ENCODE data around the gene GPR61.

Gene GPR61

DNA sequence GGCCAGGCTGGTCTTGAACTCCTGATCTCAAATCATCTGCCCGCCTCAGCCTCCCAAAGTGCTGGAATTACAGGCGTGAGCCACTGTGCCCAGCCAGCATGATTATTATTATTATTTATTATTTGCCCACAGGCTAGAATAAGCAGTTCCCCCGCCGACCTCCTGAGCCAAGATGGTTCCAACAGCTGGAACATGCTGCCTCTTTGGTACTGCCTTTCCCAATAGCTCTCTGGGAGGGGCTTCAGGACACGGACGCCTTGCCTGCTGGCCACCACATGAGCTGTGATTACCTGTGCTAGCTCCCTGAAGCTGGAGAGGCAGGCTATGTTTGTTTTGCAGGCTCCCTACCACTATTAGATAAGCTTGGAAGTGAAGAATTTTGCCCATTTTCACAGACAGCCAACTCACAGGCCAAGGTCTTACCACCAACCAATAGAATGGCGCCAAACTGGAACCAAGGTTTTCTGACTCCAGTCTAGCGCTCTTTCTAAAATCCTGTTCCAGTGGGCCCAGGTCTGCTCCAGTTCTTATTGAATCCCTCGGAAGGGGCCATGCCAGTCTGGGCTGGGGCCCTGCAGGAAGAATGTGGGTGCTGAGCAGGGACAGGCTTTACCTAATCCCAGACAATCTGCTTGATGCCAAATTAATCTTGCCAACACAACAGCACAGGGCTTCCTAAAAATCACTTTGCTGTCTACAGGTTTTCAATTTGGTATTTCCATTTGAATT, 2.1 kb upstream of the GPR61 start:
- no peak for DNase-seq

DNA sequence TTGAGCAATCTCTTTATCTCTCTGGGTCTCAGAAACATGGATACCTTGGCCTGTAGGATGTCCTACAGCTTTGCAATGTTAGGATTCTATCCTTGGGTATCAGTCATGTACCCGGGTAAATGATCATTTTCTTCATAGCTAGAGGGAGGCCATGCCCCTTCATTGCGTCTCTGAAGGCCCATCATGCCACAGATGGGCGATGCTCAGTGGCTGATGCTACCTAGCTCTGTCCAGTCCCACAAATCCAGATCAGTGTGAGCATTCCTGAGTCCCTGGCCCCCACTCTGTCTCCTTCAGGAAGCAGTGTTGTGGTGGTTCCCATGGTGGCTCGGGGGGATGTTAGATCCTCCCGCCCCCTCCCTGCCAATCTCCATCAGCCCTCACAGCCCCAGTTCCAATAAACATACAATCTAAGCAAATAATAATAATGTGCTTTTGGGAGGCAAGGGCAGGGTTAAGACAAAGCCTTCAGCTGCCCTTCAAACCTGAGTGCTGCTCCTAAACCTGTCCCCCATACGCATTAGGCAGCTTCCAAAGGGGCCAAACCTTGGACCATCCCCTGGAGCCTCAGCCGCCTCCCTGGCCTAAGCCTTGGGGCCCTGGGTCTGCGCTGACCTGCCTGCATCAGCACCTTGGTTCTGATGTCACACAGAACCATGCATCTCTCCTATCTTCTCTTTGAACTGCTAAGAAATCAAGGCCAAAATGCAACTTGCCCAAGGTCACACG, 681 bp upstream of the GPR61 start:
- no peak for DNase-seq

DNA sequence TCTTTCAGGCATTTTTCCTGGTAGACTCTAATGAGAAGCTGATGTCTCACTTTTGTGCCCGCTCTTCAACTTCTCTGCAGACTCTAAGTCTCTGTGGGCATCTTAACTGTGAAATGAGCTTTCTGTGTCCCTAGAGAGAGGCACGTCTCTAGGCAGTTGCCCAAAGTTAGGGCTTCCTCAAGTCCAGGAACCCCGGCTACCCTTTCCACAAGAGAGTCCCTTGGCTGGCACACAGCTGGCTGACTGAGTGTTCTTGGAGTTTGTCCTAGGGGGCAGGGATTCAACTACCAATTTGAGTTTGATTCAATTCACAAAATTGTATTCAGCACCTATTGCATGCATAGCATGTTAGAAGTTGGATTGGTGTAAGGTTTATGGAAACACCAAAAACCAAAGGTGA, 1.4 kb downstream of the GPR61 start:
- no peak for DNase-seq

DNA sequence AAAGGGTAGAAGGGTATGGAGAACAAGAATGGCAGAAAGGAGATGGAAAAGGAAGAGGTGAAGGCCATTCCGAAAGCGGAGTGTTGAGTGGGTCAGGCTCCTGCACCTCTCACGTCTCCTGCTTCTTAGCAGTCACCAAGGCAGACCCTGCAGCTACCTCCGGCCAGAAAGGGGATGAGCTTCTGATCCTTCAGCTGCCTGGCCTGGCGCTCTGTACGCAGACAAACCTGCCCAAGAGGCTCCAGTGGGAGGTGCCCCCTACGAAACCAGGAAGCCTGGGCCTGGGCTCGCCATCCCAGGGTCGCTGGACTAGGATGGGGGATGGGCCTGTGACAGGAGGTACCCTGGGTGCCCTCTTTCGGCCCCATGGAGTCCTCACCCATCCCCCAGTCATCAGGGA, 3.0 kb downstream of the GPR61 start:
- DNase-seq = no peak

DNA sequence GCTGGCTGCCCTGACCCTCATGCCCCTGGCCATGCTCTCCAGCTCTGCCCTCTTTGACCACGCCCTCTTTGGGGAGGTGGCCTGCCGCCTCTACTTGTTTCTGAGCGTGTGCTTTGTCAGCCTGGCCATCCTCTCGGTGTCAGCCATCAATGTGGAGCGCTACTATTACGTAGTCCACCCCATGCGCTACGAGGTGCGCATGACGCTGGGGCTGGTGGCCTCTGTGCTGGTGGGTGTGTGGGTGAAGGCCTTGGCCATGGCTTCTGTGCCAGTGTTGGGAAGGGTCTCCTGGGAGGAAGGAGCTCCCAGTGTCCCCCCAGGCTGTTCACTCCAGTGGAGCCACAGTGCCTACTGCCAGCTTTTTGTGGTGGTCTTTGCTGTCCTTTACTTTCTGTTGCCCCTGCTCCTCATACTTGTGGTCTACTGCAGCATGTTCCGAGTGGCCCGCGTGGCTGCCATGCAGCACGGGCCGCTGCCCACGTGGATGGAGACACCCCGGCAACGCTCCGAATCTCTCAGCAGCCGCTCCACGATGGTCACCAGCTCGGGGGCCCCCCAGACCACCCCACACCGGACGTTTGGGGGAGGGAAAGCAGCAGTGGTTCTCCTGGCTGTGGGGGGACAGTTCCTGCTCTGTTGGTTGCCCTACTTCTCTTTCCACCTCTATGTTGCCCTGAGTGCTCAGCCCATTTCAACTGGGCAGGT, 3.8 kb downstream of the GPR61 start:
- DNase-seq = no peak

DNA sequence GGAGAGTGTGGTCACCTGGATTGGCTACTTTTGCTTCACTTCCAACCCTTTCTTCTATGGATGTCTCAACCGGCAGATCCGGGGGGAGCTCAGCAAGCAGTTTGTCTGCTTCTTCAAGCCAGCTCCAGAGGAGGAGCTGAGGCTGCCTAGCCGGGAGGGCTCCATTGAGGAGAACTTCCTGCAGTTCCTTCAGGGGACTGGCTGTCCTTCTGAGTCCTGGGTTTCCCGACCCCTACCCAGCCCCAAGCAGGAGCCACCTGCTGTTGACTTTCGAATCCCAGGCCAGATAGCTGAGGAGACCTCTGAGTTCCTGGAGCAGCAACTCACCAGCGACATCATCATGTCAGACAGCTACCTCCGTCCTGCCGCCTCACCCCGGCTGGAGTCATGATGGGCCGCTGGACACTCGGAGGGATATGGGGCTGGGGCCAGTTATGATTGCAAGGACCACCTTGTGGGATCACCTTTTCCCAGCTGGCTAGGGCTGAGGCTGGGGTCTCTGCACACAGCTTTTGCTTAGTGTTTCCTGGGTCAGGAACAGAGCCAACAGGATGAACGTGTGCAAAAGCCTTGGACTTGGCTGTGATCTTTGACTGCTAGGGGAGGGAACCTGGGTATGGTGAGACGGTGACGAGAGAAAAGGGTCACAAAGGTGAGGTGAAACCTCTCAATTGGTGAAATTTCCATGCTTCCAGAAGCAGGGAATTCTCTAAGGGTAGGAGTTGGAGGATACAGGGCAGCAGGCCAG, 4.5 kb downstream of the GPR61 start:
- no peak for DNase-seq

DNA sequence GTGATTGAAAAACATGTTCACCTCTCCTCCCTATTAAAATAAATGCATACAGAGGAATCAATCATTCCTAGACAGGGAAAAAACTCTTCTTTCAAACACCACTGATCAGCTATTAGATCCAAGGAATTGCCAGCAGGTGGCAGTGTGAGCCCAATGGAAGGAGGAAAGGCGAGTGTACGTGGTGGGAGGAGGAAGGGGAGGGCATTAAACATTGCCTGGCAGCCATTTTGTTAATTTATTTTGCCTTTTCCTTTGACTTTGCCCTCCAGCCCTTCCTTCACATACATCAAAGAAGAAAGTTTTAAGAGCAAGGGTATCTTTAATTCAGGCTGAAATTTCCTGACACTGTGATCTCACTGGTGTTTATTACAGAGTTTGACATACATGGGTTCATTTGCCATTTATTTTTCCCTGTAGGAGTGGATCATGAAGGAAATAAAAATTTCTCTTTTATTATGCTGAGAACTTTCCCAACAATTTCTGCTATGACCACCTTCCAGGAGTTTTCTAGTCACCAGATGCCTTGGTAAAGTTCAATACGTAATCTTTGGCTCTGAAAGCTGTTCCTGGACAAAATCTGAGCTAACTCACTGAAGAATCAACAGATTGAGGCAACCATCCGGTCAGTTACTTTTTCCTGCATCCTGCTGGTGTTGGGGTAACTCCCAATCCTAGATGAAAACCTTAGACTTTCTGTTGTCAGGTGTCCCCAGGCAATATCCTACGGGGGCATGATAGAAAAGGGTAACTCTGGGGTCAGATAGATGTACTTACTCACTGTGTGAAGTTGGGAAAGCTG, 6.8 kb downstream of the GPR61 start:
- DNase-seq = peak; percentile 93 to 94

DNA sequence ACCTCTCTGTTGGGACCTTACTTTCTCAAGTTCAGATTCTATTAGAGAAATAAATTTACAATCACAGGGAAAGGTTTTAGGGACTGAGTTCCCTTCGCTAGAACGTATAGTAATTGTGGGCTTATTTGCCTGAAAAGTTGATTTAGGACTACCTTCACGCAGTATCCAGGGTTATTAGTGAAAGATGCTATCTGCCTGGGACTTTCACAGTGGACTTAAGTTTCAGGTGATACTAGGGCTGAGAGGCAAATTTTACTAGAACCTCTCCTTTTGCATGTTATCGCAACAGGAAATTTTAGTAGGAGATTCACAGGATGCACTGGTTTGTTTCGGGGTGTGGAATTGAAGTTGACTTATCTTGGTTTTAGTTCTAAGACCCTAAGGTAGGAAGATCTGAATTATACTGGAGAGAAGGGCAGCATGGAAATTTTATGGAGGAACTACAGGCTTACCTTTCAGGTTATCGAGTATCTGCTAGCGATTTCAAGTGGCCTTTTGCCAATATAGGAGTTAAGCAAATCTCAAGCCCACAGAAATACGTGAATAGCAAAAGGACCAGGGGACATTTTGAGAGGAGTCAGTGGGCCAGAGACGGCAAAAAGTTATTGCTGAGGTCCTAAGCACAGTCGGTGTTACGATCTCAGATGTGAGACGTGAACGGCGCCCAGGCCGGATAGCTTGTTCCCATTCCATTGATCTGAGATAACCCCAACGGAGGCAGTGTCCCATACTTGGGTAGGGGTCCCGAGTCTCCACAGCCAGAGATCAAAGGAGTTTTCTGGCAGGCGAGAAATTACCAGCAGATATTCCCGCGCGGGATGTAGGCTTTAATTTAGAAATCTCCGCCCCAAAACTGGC, 8.0 kb downstream of the GPR61 start:
- DNase-seq = peak; percentile 31 to 37

DNA sequence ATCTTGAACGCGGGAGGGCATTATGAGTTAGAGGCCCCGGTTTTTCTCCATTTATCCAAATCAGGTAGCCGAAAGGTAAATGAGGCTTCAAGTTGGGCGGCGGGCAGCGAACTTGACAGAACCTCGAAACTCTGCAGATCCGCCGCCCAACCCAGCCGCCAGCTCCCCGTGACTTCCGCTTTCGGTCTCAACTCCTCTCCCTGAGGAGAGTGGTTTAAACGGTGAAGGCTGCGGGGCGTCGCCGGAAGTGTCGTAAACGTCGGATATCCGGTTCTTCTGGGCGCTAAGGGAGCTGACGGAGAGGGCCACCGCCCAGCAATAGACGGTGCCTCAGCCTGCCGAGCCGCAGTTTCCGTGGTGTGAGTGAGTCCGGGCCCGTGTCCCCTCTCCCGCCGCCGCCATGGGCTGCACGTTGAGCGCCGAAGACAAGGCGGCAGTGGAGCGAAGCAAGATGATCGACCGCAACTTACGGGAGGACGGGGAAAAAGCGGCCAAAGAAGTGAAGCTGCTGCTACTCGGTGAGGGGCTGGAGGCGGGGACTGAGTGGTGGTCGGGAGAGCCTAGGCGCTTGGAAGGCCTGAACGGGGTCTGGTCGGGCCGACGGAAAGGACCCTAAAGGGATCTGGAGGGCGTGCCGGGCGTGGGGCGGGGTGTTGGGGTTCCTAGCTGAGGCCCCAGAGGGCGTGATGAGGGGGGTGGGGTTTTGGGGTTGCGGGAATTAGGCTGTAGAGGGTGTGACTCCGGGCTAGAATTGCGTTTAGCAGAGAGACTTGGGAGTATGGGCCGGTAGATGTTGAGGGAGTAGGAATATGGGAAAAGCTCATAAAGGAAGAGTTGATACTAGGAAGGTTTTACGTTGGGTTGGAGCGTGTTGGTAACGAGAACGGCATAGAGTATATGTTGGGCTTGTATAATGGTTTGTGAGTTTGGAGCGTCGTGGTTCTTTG, 8.9 kb downstream of the GPR61 start, which contains the start of gene GNAI3:
Gene GNAI3, plus strand, starts transcription at position 295 of the 947 bp plus-strand sequence. Its CDS starts 106 bp downstream, at position 401.
- DNase-seq = peak; percentile 95 to 97

DNA sequence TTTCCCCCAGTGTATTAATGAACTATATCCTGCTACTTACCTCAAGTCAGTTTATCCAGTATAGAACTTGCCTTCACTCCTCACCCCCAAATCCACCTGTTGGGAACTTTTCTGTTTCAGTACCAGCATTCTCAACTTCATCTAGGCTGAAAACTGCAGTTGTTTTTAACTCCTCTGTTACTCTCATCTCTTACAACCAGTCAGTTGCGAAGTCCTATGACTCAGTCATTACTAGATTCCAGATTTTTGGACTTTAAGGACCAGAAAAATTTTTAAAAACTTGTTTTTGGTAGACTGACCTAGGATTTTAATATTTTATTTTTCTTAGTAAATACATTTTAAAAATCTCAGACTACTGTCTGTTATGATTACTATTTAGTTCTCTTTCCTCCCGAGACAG, 16.9 kb downstream of the GPR61 start:
- DNase-seq = no peak

DNA sequence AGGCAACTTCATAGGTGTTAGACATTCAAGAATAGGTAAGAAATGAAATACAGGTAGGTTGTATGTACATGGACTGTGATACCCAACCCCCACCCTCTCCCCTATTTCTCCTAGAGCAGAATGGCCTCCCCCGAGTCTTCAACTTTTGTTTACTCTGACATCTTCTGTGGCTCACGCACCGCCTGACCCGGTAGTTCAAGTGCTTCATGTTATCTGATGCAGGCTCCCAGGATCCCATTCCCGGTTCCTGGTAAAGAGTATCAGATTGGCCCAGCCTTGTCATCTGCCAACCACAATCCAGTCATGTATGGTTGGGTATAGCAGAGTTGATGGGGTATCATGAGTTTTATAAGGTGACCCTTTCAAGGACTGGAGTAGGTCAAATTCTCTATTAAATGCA, 17.8 kb downstream of the GPR61 start:
- no peak for DNase-seq

DNA sequence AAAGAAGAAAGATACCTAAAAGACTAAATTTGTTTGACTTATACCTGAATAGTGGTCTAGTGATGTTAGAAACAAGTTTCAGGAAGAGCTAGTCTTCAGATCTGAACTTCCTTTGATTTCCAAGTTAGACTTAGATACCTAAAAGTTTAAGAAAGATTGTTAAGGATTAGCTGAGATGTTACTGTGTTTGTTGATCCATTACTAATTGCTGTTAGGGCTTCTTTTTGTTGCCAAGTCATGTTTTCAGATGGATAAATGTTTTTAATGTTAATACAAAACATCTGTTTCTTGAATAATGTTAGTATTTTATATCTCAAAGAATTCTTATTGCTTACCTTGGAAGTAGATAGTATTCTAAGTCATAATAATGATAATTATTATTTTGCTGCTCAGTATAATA, 20.3 kb downstream of the GPR61 start:
- DNase-seq = no peak

DNA sequence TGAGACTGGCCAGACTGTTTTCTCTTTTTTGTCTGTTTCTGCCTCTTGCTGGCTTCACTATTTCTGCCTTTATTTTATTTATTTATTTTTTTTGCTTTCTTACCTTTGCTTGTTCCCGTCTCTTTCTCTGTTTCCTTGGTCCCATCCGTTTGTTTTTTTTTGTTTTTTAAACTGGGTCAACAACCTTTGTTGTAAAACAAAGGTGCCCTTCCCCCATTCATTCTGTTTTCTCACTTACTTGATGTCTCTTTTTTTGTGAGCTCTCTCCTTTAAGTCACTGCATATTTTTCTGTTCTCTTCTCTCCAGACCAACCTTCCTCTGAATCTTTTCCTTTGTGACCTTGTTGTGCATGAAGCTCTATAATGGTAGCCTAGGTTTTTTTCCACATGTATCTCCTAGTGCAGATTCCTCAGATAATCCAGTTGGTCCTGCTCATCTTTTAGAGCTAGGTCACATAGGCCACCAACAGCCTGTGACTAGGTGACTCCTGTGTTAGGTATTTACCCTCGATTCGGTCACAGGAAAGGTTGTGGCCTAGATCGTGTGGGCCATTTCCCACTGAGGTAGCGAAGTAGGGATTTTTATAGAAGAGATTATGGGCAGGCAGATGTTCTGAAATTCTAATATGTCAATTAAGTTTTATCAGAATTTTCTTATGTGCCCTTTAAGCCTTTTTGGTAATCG, 24.7 kb downstream of the GPR61 start:
- DNase-seq = no peak

DNA sequence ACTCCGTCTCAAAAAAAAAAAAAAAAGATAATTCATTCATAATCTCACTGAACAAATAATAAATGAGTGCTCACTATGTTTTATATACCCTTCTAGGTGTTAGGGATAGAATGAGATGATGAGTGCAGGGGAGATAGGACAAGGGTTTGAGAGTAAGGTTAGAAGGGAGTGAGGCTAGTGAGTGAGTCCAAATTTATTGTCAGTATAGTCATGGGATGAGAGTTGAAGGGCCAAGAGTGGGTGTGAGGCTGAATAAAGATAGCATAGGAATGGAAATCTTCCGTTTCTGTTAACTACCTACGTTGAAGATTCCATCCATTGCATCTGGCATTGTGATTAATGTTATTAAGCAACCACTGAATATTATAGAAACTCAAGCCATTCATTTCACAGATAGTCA, 25.6 kb downstream of the GPR61 start:
- no peak for DNase-seq

DNA sequence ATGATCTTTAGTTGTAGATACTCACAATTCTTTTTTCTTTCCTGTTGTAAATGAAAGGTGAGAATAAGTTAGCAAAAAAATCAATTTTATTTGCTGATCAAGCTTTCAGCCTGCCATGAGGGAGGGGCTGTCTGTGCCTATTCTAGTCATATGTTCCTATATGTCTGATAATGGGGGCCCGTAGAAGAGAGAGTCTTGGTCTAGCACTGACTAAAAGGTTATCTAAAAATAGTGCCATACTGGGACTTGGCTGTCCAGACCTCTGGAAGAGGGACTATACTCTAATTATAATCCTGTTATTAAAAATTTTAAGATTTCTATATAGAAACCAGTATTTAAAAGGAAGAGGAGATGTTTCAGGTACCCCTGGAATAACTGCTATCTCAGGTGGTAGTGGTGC, 27.3 kb downstream of the GPR61 start:
- no peak for DNase-seq

DNA sequence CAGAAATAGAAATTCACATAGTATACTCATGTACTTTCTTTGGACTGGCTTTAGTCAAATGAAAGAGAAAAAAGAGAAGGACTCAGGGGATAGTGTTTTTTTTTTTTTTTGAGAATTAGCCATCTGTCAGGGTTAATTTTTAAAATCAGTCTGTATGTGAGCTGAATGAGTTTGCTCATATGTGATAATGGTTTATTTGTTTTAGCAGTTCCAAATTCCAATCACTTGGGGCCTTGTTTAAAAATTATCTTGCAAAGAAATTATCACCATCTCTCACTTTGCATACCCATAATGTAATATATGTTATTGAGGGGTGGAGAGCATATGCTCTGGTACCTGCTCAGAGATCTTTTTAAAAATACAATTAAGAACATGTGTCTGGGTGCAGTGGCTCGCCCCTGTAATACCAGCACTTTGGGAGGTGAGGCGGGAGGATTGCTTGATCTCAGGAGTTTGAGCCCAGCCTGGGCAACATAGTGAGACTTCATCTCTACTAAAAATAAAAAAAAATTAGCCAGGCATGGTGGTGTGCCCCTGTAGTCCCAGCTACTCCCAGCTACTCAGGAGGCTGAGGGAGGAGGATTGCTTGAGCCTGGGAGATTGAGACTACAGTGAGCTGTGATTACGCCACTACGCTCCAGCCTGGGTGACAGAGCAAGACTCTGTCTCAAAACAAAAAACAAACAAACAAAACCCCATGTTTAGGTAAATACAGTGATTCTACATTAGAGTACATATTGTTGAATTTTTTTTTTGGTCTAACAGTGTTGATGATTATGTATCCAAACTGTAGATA, 28.4 kb downstream of the GPR61 start:
- no peak for DNase-seq

DNA sequence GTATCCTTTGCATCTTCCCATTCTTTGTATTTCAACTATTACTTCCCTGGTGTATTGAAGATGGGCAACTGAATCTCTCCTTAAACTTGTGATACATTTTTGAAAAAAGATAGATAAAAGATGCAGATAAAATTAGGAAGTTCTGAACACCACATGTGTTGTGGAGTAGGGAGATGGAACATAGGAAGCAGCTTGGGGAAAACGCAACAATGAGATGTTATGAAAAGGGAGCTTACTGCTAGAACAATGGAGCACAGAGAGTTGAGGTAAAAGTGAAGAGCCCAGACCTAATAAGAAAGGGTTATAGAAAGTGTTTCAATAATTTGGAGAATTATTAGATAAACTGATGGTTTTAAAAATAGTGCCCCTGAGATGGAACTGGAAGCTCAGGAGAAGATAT, 29.7 kb downstream of the GPR61 start:
- no peak for DNase-seq

DNA sequence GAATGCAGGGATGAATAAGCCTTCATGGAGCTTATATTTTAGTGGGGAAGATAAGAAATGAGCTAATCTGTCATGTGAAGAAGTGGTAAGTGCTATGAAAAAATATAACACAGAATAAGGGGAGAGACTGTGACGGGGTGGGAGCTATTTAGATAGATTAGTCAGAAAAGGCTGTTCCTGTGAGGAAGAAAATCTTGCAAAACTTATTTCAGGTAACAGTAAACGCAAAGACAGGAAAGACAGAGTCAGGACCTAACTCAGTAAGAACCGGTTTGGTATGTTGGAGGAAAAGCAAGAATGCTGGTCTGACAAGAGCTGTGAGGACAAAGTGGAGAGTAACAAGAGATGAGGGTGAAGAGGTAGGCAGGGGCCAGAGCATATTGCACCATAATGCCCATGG, 30.7 kb downstream of the GPR61 start:
- no peak for DNase-seq

DNA sequence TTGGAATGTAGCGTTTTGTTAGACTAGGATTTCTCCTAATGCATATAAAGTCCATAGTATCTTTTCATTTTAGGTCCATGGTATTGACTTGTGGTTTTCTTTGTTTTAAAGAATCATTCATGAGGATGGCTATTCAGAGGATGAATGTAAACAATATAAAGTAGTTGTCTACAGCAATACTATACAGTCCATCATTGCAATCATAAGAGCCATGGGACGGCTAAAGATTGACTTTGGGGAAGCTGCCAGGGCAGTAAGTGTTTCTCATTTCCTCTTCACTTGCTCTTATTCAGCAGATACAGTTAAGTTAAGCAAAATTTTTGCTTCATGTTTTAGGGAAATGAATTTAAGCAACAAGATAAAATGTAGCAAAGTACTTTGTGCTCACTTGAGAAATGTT, 34.1 kb downstream of the GPR61 start:
- DNase-seq = no peak
